DND-41 (cell line): Measurements from ENCODE around the gene MOCOS.

Source experiments
- ATAC-seq: fragments of 200-7000 bp; cut with Tn5 transposase; 3 replicates; pipeline ENCODE4 v1.9.1; 2021; ENCODE audit warnings: low read depth; ENCODE audit not compliant: insufficient read depth
- DNase-seq: peaks from one replicate; pipeline ENCODE4 v3.0.0-alpha.2; 2020
- H2AFZ ChIP-seq: 2 replicates; pipeline ENCODE4 v1.6.0; 2012; ENCODE audit warnings: low read depth, low read length
- H3K27ac ChIP-seq: 2 replicates; pipeline ENCODE4 v1.5.1; 2012; ENCODE audit warnings: low read length, inconsistent platforms
- H3K27me3 ChIP-seq: fragments of 200-600 bp; sonication (generic); 2 replicates; pipeline ENCODE4 v1.6.0; 2012; ENCODE audit warnings: low read length, mild to moderate bottlenecking, inconsistent platforms; ENCODE audit not compliant: insufficient read depth, poor library complexity
- H3K36me3 ChIP-seq: 2 replicates; pipeline ENCODE4 v1.5.1; 2012; ENCODE audit warnings: low read length, inconsistent platforms; ENCODE audit not compliant: insufficient read depth
- H3K4me1 ChIP-seq: 2 replicates; pipeline ENCODE4 v1.5.1; 2012; ENCODE audit warnings: mild to moderate bottlenecking, low read length; ENCODE audit not compliant: insufficient read depth
- H3K4me2 ChIP-seq: 2 replicates; pipeline ENCODE4 v1.6.0; 2012; ENCODE audit warnings: mild to moderate bottlenecking, moderate library complexity, low read length, inconsistent platforms; ENCODE audit not compliant: insufficient read depth
- H3K4me3 ChIP-seq, 2 experiments: fragments of 200-600 bp in 1 of 2; shearing (Covaris generic) in 1 of 2; 2 replicates each; pipeline ENCODE4 v1.5.1; 2012 to 2016; ENCODE audit warnings: inconsistent platforms in 2 of 2, low read length in 2 of 2, mild to moderate bottlenecking in 2 of 2, low read depth in 1 of 2, moderate library complexity in 1 of 2
- H3K79me2 ChIP-seq: 2 replicates; pipeline ENCODE4 v1.6.0; 2012; ENCODE audit warnings: low read length, inconsistent platforms; ENCODE audit not compliant: insufficient read depth
- H3K9ac ChIP-seq: 2 replicates; pipeline ENCODE4 v1.6.0; 2012; ENCODE audit warnings: low read depth, mild to moderate bottlenecking, inconsistent platforms, low read length, moderate library complexity
- H3K9me3 ChIP-seq: 2 replicates; pipeline ENCODE4 v1.5.1; 2012; ENCODE audit warnings: low read length, moderate library complexity, mild to moderate bottlenecking, inconsistent platforms; ENCODE audit not compliant: insufficient read depth, severe bottlenecking
- H4K20me1 ChIP-seq: 2 replicates; pipeline ENCODE4 v1.6.0; 2012; ENCODE audit warnings: low read length; ENCODE audit not compliant: insufficient read depth
- EZH2 ChIP-seq: IDR thresholded peaks from 3 replicates; pipeline ENCODE4 v1.6.1; 2012; ENCODE audit warnings: borderline replicate concordance, low read depth, mild to moderate bottlenecking, moderate library complexity, low read length, inconsistent platforms; ENCODE audit not compliant: severe bottlenecking
- TF ChIP-seq, protein P1 (sequence below): IDR thresholded peaks from 2 replicates; pipeline ENCODE4 v1.5.1; 2012; ENCODE audit warnings: borderline replicate concordance, low read length, moderate library complexity, mild to moderate bottlenecking; ENCODE audit not compliant: poor library complexity, severe bottlenecking; ENCODE audit errors: extremely low read depth

The MOCOS gene

DNA sequence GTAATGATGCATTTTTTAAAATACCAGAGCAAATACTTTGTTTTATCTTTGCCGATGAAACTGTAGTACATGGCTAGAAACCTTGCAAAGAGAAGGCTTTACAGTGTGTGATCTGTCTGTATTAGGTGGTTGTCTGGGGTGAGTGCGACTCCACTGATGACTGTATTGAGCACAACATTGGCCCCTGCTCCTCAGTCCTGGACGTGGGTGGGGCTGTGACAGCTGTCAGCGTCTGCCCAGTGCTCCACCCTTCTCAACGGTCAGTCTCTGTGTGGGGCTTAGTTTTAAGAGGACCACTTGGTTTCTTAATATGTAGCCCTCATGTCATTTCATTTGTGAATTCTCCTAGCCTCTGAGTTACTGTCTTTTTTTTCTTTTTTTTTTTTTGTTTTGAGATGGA, 17.4 kb upstream of the MOCOS start:
- peaks cover 85% of the 10 kb centered on the region for H3K36me3 ChIP-seq

GRCh38 chr18:36175481-36175880, 11.8 kb upstream of the MOCOS start:
- peaks cover 72% of the 10 kb centered on the region for H3K36me3 ChIP-seq
- ATAC-seq (no peak), DNase-seq (no peak)
- H3K4me1 ChIP-seq, result no peaks in the 10 kb centered on the region
- no peak overlapping the region for H3K4me2 ChIP-seq
- H3K79me2 ChIP-seq, result no peaks in the 10 kb centered on the region
- H3K9ac ChIP-seq, result no peak overlapping the region
- H3K27me3 ChIP-seq, result no peaks in the 10 kb centered on the region
- no peak overlapping the region for H3K4me3 ChIP-seq
- no peaks in the 10 kb centered on the region for H3K9me3 ChIP-seq
- no peak overlapping the region for H2AFZ ChIP-seq
- no peak for TF ChIP-seq EZH2
- TF ChIP-seq, protein P1, sequence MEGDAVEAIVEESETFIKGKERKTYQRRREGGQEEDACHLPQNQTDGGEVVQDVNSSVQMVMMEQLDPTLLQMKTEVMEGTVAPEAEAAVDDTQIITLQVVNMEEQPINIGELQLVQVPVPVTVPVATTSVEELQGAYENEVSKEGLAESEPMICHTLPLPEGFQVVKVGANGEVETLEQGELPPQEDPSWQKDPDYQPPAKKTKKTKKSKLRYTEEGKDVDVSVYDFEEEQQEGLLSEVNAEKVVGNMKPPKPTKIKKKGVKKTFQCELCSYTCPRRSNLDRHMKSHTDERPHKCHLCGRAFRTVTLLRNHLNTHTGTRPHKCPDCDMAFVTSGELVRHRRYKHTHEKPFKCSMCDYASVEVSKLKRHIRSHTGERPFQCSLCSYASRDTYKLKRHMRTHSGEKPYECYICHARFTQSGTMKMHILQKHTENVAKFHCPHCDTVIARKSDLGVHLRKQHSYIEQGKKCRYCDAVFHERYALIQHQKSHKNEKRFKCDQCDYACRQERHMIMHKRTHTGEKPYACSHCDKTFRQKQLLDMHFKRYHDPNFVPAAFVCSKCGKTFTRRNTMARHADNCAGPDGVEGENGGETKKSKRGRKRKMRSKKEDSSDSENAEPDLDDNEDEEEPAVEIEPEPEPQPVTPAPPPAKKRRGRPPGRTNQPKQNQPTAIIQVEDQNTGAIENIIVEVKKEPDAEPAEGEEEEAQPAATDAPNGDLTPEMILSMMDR, result no peak
- no peaks in the 10 kb centered on the region for H4K20me1 ChIP-seq
- H3K27ac ChIP-seq, result no peak overlapping the region

More for the DNA sequence above, 17.4 kb upstream of the MOCOS start:
- no peaks in the 10 kb centered on the region for H3K79me2 ChIP-seq
- no peak overlapping the region for H3K9ac ChIP-seq
- no peak for ATAC-seq
- H3K9me3 ChIP-seq, result no peaks in the 10 kb centered on the region
- TF ChIP-seq, protein P1, result no peak
- no peaks in the 10 kb centered on the region for H3K4me1 ChIP-seq
- H2AFZ ChIP-seq, result no peak overlapping the region
- no peak overlapping the region for H3K4me3 ChIP-seq
- H3K27me3 ChIP-seq, result no peaks in the 10 kb centered on the region
- H4K20me1 ChIP-seq, result peaks cover 3% of the 10 kb centered on the region; the same call in 1 of the 2 replicates
- H3K4me2 ChIP-seq, result no peak overlapping the region
- no peak for DNase-seq
- no peak overlapping the region for H3K27ac ChIP-seq

GRCh38 chr18:36176177-36176584, 11.1 kb upstream of the MOCOS start:
- no peaks in the 10 kb centered on the region for H3K27me3 ChIP-seq
- H3K27ac ChIP-seq, result no peak overlapping the region
- no peaks in the 10 kb centered on the region for H3K9me3 ChIP-seq
- ATAC-seq, result no peak
- peaks cover 65% of the 10 kb centered on the region for H3K36me3 ChIP-seq
- H3K9ac ChIP-seq, result no peak overlapping the region
- DNase-seq, result no peak
- no peak overlapping the region for H3K4me2 ChIP-seq
- H4K20me1 ChIP-seq, result no peaks in the 10 kb centered on the region
- TF ChIP-seq EZH2, result no peak
- TF ChIP-seq, protein P1, result no peak
- H3K79me2 ChIP-seq, result no peaks in the 10 kb centered on the region
- no peaks in the 10 kb centered on the region for H3K4me1 ChIP-seq
- no peak overlapping the region for H2AFZ ChIP-seq
- no peak overlapping the region for H3K4me3 ChIP-seq

DNA sequence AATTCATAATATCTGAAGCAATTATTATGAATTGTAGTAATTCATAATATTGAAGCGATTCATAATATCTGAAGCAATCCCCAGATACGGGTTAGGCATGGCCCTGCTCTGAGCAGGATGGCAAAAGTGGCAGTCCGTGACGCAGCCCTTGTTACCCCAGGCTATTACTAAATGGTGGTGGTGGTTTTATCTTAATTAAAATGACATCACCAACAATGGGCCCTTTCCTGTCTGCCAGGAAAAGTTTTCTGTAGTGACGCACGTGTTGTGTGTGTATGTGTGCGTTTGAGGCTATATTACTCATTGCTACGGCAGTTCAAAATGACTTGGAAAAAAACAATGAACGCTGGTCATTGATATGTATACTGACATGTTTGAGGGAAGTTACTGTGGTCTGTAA, 10.6 kb upstream of the MOCOS start:
- no peak overlapping the region for H3K9ac ChIP-seq
- H3K27ac ChIP-seq, result no peak overlapping the region
- H3K4me1 ChIP-seq, result no peaks in the 10 kb centered on the region
- ATAC-seq (no peak), DNase-seq (no peak)
- H3K4me2 ChIP-seq, result no peak overlapping the region
- no peaks in the 10 kb centered on the region for H3K27me3 ChIP-seq
- no peaks in the 10 kb centered on the region for H3K79me2 ChIP-seq
- no peaks in the 10 kb centered on the region for H3K9me3 ChIP-seq
- TF ChIP-seq, protein P1, result no peak
- H4K20me1 ChIP-seq, result no peaks in the 10 kb centered on the region
- H3K4me3 ChIP-seq, result no peak overlapping the region
- peaks cover 60% of the 10 kb centered on the region for H3K36me3 ChIP-seq
- no peak overlapping the region for H2AFZ ChIP-seq
